ENCODE data around the gene WSCD2.

Gene WSCD2

GRCh38 chr12:108179305-108179704 lies 50.2 kb downstream of the WSCD2 start:
- TF ChIP-seq, protein P1, sequence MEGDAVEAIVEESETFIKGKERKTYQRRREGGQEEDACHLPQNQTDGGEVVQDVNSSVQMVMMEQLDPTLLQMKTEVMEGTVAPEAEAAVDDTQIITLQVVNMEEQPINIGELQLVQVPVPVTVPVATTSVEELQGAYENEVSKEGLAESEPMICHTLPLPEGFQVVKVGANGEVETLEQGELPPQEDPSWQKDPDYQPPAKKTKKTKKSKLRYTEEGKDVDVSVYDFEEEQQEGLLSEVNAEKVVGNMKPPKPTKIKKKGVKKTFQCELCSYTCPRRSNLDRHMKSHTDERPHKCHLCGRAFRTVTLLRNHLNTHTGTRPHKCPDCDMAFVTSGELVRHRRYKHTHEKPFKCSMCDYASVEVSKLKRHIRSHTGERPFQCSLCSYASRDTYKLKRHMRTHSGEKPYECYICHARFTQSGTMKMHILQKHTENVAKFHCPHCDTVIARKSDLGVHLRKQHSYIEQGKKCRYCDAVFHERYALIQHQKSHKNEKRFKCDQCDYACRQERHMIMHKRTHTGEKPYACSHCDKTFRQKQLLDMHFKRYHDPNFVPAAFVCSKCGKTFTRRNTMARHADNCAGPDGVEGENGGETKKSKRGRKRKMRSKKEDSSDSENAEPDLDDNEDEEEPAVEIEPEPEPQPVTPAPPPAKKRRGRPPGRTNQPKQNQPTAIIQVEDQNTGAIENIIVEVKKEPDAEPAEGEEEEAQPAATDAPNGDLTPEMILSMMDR (IDR thresholded peaks at IDR 0.05) = no peak

DNA sequence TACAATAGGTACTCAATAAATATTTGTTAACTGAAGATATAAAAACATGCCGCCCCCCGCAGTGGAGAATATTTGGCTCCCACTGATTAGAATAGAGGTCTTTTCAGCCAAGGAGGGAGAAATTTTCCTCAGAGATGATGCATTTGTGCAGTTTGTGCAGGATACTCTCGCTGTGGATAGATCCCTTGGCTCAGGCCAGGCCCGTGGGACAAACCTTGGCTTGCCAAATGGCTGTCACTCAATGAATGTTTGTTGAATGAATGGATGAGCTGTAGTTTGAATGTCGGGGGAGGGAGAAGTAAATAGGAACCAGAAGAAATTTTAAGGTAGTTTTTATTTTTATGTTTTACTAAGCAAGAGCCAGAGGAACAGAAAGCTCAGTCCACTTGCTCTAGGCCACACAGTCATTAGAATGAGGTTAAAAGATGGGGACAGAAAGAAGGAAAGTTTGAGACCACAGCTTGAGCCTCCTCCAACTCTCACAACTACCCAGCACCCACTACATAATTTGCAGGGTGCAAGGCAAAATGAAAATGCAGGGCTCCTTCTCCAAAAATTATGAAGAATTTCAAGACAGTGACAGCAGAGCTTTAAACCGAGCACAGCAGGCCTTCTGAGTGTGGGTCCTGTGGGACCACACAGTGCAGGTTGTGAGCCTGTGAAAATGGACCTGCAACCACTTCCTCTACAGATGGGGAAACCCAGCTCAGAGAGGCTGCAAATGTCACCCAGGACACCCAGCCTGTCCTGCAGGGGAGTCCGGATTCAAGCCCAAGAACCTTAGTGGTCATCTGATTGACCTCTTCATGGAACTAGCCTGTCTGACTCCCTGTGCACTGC lies 51.4 kb downstream of the WSCD2 start:
- TF ChIP-seq, protein P1 (IDR thresholded peaks at IDR 0.05) = no peak

GRCh38 chr12:108181095-108181454 lies 52.0 kb downstream of the WSCD2 start:
- TF ChIP-seq, protein P1 (IDR thresholded peaks at IDR 0.05) = no peak

GRCh38 chr12:108182096-108182495 lies 53.0 kb downstream of the WSCD2 start:
- TF ChIP-seq, protein P1 (IDR thresholded peaks at IDR 0.05) = no peak

DNA sequence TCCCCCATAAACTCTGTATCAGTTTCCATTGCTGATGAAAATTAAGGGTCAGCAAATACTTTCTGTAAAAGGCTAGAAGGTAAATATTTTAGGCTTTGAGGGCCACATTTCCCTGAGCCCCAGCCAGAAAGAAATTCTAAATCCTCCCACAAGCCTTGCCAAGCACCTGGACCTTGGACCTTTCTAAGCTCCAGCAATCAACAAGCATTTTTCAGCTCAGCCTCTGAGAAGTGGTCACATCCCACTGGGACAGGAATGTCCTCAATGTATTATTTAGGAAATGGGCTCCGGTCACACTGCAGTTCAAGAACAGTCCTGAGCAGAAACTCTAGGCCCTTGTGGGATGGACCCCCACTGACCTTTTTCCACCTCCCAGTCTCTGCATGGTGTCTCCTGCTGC lies 55.9 kb downstream of the WSCD2 start:
- TF ChIP-seq, protein P1 (IDR thresholded peaks at IDR 0.05) = no peak

DNA sequence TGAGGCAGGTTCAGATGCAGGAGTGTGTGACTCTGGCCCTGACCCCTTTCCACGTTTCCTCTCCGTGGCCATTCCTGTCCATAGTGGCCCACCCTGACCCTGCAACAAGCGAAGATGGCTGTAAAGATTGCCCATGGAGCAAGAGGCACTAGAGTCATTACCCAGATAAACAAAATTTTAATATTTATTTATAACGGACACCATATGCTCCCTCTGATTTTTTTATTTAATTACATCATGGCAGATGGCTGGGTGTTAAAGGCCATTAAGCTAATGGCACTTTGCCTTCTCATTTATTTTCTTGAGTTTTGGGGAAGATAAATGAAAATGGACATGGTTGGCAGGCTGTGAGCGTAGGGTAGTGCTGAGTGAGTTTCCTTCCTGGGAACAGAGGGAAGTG lies 58.7 kb downstream of the WSCD2 start:
- TF ChIP-seq, protein P1 (IDR thresholded peaks at IDR 0.05) = no peak

GRCh38 chr12:108190529-108190928 lies 61.4 kb downstream of the WSCD2 start:
- TF ChIP-seq, protein P1 (IDR thresholded peaks at IDR 0.05) = no peak
